Kidney (tissue), 14 donors: ENCODE results near the gene RNASEH2A. TPM values are rescaled to one million over a fixed set of nuclear protein-coding genes. Genes with fewer than 3 reads are reported as not detected.
"Not testable (repeated sequence)": the region's sequence is repeated elsewhere in the genome, so short reads cannot be mapped to it uniquely, and the experiment has no call there.

Source experiments
- DNase-seq, 5 donors: peaks; one replicate each; pipeline ENCODE4 v3.0.0-alpha.2; 2013 to 2020
- FAIRE-seq: peaks from 2 replicates; lab custom pipeline; 2012; peaks lifted over from hg19 to GRCh38; lab: Jason Lieb, UNC
- H3K27ac ChIP-seq, 2 donors: one replicate each; pipeline ENCODE4 v1.7.0; 2013; ENCODE audit warnings: low read depth in 2 of 2, low read length in 2 of 2, inconsistent platforms in 1 of 2
- H3K27me3 ChIP-seq: one replicate; pipeline ENCODE4 v1.7.1; 2013; ENCODE audit warnings: low read length, inconsistent platforms; ENCODE audit not compliant: control insufficient read depth, insufficient read depth
- H3K36me3 ChIP-seq, 3 donors: one replicate each; pipeline versions ENCODE4 v1.7.0 to v1.7.1; 2013; ENCODE audit warnings: low read length in 3 of 3, control low read depth in 1 of 3, inconsistent platforms in 1 of 3; ENCODE audit not compliant: insufficient read depth in 3 of 3, control insufficient read depth in 2 of 3
- H3K4me1 ChIP-seq, 3 donors: one replicate each; pipeline versions ENCODE4 v1.7.0 to v1.7.1; 2013; ENCODE audit warnings: low read length in 3 of 3, inconsistent platforms in 1 of 3, low read depth in 1 of 3; ENCODE audit not compliant: control insufficient read depth in 2 of 3, insufficient read depth in 2 of 3
- H3K4me3 ChIP-seq, 3 donors: one replicate each; pipeline versions ENCODE4 v1.7.0 to v1.8.1; 2013; ENCODE audit warnings: low read length in 3 of 3, control low read depth in 1 of 3, inconsistent platforms in 1 of 3
- H3K9ac ChIP-seq, 3 donors: one replicate each; pipeline versions ENCODE4 v1.7.0 to v1.7.1; 2013; ENCODE audit warnings: low read length in 3 of 3, control low read depth in 1 of 3, inconsistent platforms in 1 of 3
- H3K9me3 ChIP-seq, 3 donors: one replicate each; pipeline versions ENCODE4 v1.7.0 to v1.7.1; 2013; ENCODE audit warnings: low read length in 3 of 3, control low read depth in 1 of 3, inconsistent platforms in 1 of 3; ENCODE audit not compliant: control insufficient read depth in 2 of 3, insufficient read depth in 1 of 3
- intact Hi-C: fragments of 100-400 bp; cut with DNase I; formaldehyde crosslinking; loops from one replicate; pipeline ENCODE4 v1.11.1; 2022
- polyA plus RNA-seq: library from polyadenylated mRNA; stranded (reverse); fragments of 350-450 nt; fragmentation: Illumina TruSeq; extraction: RNeasy Lipid Tissue Mini Kit (QIAGEN cat#74804); gene quantifications from one replicate; pipeline ENCODE4 v1.2.3, GENCODE V29; 2014; ENCODE audit warnings: low read depth, low replicate concordance; ENCODE audit not compliant: insufficient read depth
- total RNA-seq: library from RNA; stranded (reverse); fragmentation: NEBNext Ultra II Directional; extraction: Animal tissue kit (Norgen Biotek cat#: 25700); gene quantifications from one replicate; pipeline ENCODE4 v1.2.1, GENCODE V29; 2021
- TF ChIP-seq, protein P1 (sequence below): IDR thresholded peaks from 3 replicates; pipeline ENCODE4 v1.5.1; 2012; ENCODE audit warnings: mild to moderate bottlenecking, moderate library complexity, borderline replicate concordance; ENCODE audit not compliant: insufficient read depth; ENCODE audit errors: extremely low read depth
- donor health status: control.
- donor health status: control.
- donor health status: control.
- donor health status: control.
- donor health status: control.
- donor health status: DM: yes; HTN: yes; CAD: no.
- donor health status: Normal renal cell carcinoma (clear cell type).

Gene RNASEH2A
- total and polyA plus RNA-seq, 2 donors from 2014 or later, result 1.3 to 7.9 TPM

DNA sequence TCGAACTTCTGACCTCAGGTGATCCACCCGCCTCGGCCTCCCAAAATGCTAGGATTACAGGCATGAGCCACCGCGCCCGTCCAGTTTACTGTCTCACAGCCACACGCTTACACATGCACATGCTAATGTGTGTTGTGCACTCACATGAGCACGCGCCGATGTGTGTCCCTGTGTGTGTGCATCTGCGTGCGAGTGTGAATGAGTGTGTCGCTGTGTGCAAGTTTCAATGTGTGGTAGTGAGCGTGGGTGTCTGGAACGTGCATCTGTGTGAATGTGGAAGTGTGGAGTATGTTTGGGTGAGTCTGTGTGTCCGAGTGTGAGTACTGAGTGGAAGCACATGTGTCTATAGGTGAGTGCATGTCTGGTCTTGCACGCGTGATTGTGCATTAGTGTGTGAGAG, 36.1 kb downstream of the RNASEH2A start:
- Histone ChIP-seq H3K9ac (no peak overlapping the region), H3K27ac (no peak overlapping the region), H3K4me1 (peaks cover 0 to 5% (median 0%) of the 10 kb centered on the region in 3 donors), H3K27me3 (peaks cover 24% of the 10 kb centered on the region), H3K4me3 (no peak overlapping the region), H3K36me3 (no peaks in the 10 kb centered on the region), H3K9me3 (no peaks in the 10 kb centered on the region)
- DNase-seq (no peak), FAIRE-seq (no peak)
- intact Hi-C loops, result loop anchor here (5.0 kb wide), 1 partner anchor 80 kb away; no protein-coding TSS in a partner anchor
- TF ChIP-seq, protein P1, sequence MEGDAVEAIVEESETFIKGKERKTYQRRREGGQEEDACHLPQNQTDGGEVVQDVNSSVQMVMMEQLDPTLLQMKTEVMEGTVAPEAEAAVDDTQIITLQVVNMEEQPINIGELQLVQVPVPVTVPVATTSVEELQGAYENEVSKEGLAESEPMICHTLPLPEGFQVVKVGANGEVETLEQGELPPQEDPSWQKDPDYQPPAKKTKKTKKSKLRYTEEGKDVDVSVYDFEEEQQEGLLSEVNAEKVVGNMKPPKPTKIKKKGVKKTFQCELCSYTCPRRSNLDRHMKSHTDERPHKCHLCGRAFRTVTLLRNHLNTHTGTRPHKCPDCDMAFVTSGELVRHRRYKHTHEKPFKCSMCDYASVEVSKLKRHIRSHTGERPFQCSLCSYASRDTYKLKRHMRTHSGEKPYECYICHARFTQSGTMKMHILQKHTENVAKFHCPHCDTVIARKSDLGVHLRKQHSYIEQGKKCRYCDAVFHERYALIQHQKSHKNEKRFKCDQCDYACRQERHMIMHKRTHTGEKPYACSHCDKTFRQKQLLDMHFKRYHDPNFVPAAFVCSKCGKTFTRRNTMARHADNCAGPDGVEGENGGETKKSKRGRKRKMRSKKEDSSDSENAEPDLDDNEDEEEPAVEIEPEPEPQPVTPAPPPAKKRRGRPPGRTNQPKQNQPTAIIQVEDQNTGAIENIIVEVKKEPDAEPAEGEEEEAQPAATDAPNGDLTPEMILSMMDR, result no peak

DNA sequence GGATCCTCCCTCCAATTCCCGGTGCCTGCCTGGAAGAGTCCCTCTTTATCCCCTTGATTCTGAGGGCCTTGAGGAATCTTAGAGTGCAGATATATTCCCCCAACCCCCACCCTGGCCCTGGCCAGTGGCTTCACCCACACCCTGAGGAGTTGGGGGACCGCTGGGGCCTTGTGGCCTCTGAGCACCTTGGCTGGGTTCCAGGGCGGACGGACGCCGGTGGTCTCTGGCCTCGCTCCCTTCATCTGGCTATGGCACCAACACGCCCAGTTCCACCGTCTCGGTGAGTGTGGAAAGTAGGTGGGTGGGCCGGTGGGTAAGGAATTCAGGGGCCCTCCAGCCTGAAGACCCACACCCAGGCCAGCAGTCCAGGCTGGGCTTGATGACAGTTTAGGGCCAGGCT, 36.9 kb downstream of the RNASEH2A start:
- FAIRE-seq, result no peak
- TF ChIP-seq, protein P1, result no peak
- no peak overlapping the region for H3K9ac ChIP-seq
- H3K36me3 ChIP-seq, result no peaks in the 10 kb centered on the region
- peaks cover 18% of the 10 kb centered on the region for H3K27me3 ChIP-seq
- H3K27ac ChIP-seq, result no peak overlapping the region
- intact Hi-C loops, result loop anchor here (5.0 kb wide), 1 partner anchor 81 kb away; no protein-coding TSS in a partner anchor
- DNase-seq, result no peak
- H3K4me3 ChIP-seq, result no peak overlapping the region
- H3K9me3 ChIP-seq, result no peaks in the 10 kb centered on the region
- H3K4me1 ChIP-seq, result peaks cover 0 to 7% (median 0%) of the 10 kb centered on the region in 3 donors

DNA sequence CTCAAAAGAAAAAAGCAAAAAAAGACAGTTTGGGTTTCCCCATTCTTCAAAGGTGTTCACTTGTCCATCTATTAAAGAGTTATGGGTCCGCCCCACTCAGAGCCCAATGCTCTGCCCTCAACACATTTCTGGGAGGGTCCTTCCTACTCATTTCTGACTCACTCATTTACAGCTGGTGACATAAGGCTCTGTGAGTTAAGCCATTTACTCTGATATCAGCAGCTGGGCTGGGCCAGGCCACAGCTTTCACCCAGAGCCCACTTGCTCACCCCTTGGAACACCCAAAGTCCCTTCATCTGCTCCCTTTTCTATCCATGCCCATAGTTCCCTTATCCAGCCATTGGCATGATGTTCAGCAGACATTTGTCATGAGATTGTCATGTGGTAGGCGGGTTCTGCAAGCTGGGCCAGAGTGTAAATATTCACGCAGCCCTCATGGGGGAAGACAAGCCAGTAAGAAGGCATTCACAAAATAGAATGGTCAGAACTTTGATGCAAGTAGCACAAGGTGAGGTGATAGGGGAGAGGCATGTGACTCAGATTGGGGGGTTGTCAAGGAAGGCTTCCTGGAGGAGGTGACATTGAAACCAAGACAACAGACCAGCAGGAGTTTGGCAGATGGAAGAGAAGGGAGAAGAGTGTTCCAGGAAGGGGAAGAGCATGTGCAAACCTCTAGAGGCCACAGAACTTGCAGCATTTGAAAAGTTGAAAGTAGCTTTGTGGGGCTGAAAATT, 37.8 kb downstream of the RNASEH2A start:
- H3K27me3 ChIP-seq, result peaks cover 15% of the 10 kb centered on the region
- H3K4me1 ChIP-seq, result peaks cover 0 to 7% (median 0%) of the 10 kb centered on the region in 3 donors
- no peak overlapping the region for H3K9ac ChIP-seq
- no peak for FAIRE-seq
- no peak overlapping the region for H3K4me3 ChIP-seq
- no peaks in the 10 kb centered on the region for H3K36me3 ChIP-seq
- H3K9me3 ChIP-seq, result no peaks in the 10 kb centered on the region
- TF ChIP-seq, protein P1, result no peak
- intact Hi-C loops, result loop anchor here (5.0 kb wide), 1 partner anchor 82 kb away; no protein-coding TSS in a partner anchor
- no peak for DNase-seq
- no peak overlapping the region for H3K27ac ChIP-seq

DNA sequence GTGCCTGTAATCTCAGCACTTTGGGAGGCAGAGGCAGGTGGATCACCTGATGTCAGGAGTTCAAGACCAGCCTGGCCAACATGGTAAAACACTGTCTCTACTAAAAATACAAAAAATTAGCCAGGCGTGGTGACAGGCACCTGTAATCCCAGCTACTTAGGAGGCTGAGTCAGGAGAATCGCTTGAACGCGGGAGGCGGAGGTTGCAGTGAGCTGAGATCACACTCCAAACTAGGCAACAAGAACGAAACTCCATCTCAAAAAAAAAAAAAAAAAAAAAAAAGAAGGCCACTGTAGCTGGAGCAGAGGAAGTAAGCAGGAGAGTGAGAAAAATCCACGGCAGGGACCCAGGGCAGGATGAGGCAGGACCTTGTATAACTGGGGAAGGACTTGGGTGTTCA, 40.2 kb downstream of the RNASEH2A start:
- intact Hi-C loops, FAIRE-seq, H3K9ac ChIP-seq, H3K36me3 ChIP-seq, H3K4me3 ChIP-seq, H3K9me3 ChIP-seq, H3K27ac ChIP-seq, H3K4me1 ChIP-seq, H3K27me3 ChIP-seq, DNase-seq: not testable (repeated sequence)
